DND-41 (cell line): ENCODE data around the gene TPO.

ENCODE experiments used
- EZH2 ChIP-seq: IDR thresholded peaks from 3 replicates; pipeline ENCODE4 v1.6.1; 2012; ENCODE audit warnings: borderline replicate concordance, low read depth, mild to moderate bottlenecking, moderate library complexity, low read length, inconsistent platforms; ENCODE audit not compliant: severe bottlenecking
- TF ChIP-seq, protein P1 (sequence below): IDR thresholded peaks from 2 replicates; pipeline ENCODE4 v1.5.1; 2012; ENCODE audit warnings: borderline replicate concordance, low read length, moderate library complexity, mild to moderate bottlenecking; ENCODE audit not compliant: poor library complexity, severe bottlenecking; ENCODE audit errors: extremely low read depth

DNA sequence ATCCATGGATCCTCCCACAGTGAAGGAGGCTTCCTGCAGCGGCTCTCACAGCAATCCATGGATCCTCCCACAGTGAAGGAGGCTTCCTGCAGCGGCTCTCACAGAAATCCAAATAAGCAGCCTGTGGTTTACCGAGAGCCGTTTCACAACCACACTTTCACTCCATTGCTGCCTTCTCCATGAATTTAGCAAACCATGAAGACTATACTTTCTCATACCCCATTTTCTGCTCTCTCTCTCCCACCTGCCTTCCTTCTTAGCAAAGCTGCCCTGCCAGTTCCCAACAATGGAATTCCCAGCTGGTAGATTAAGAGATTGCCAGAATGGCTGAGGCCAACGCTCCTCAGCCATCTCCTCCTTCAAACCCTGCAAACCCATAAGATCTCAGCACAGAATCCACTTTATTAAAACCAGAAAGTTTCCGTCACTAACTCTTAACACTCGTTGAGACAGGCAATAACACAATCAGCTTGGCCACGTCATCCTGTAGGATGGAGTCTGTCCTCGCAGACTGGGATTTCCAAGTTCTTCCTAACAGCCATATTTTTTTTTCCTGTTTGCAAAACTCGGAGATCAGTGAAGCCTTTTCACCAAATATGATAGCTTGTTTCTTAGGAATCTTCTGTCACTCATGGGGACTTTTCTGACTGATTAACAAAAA, 168.8 kb downstream of the TPO start:
- TF ChIP-seq, protein P1, sequence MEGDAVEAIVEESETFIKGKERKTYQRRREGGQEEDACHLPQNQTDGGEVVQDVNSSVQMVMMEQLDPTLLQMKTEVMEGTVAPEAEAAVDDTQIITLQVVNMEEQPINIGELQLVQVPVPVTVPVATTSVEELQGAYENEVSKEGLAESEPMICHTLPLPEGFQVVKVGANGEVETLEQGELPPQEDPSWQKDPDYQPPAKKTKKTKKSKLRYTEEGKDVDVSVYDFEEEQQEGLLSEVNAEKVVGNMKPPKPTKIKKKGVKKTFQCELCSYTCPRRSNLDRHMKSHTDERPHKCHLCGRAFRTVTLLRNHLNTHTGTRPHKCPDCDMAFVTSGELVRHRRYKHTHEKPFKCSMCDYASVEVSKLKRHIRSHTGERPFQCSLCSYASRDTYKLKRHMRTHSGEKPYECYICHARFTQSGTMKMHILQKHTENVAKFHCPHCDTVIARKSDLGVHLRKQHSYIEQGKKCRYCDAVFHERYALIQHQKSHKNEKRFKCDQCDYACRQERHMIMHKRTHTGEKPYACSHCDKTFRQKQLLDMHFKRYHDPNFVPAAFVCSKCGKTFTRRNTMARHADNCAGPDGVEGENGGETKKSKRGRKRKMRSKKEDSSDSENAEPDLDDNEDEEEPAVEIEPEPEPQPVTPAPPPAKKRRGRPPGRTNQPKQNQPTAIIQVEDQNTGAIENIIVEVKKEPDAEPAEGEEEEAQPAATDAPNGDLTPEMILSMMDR: no peak
- no peak for TF ChIP-seq EZH2
